CD1c-positive myeloid dendritic cell (primary cell): Measurements from ENCODE around the gene GRIP1.
A peak's percentile ranks its signal among the peaks of the same experiment; 100 is the strongest.

ENCODE experiments used
- DNase-seq: peaks from one replicate; pipeline ENCODE4 v3.0.0-alpha.2; 2016; ENCODE audit errors: extremely low spot score

The GRIP1 gene

GRCh38 chr12:66678338-66679275 lies at the start of gene GRIP1:
GRIP1 (minus strand) TSS chr12:66679076; CDS start chr12:66678904, 172 bp downstream.
- DNase-seq: no peak

- DNase-seq: no peak
These were observed 47.7 kb upstream of the GRIP1 start for GRCh38 chr12:66726556-66726955.

- no peak for DNase-seq
These were observed 46.2 kb upstream of the GRIP1 start for GRCh38 chr12:66725031-66725430.

GRCh38 chr12:66724616-66725015 lies 45.7 kb upstream of the GRIP1 start:
- no peak for DNase-seq

- no peak for DNase-seq
These were observed 45.1 kb upstream of the GRIP1 start for GRCh38 chr12:66724026-66724425.

- no peak for DNase-seq
These were observed 41.0 kb upstream of the GRIP1 start for GRCh38 chr12:66719862-66720261.

- DNase-seq: no peak
These were observed 38.3 kb upstream of the GRIP1 start for GRCh38 chr12:66717036-66717673.

- no peak for DNase-seq
These were observed 37.6 kb upstream of the GRIP1 start for GRCh38 chr12:66716522-66716921.

GRCh38 chr12:66714709-66715108 lies 35.8 kb upstream of the GRIP1 start:
- DNase-seq: no peak

- no peak for DNase-seq
These were observed 35.1 kb upstream of the GRIP1 start for GRCh38 chr12:66713984-66714383.

- no peak for DNase-seq
These were observed 31.0 kb upstream of the GRIP1 start for GRCh38 chr12:66709893-66710292.

GRCh38 chr12:66709457-66709773 lies 30.5 kb upstream of the GRIP1 start:
- DNase-seq: no peak

GRCh38 chr12:66708704-66709456 lies 30.0 kb upstream of the GRIP1 start:
- peak; percentile 53 for DNase-seq

- DNase-seq: no peak
These were observed 28.3 kb upstream of the GRIP1 start for GRCh38 chr12:66707002-66707697.

GRCh38 chr12:66699738-66700482 lies 21.0 kb upstream of the GRIP1 start:
- DNase-seq: no peak

- no peak for DNase-seq
These were observed 19.7 kb upstream of the GRIP1 start for GRCh38 chr12:66698558-66698957.

GRCh38 chr12:66697404-66697803 lies 18.5 kb upstream of the GRIP1 start:
- DNase-seq: no peak

- no peak for DNase-seq
These were observed 16.1 kb upstream of the GRIP1 start for GRCh38 chr12:66694666-66695613.

GRCh38 chr12:66693901-66694513 lies 15.1 kb upstream of the GRIP1 start:
- DNase-seq: peak; percentile 78

GRCh38 chr12:66692986-66693385 lies 14.1 kb upstream of the GRIP1 start:
- DNase-seq: no peak
